Transverse colon (tissue), 3 donors: ENCODE results near the gene KCNJ5.
A peak's percentile ranks its signal among the peaks of the same experiment; 100 is the strongest.

Experiments
- CTCF ChIP-seq, 5 experiments: fragments of 200-600 bp in 3 of 5; fragments of 450-650 bp in 2 of 5; sonication (generic) in 3 of 5; IDR thresholded peaks; 1 replicate in 2 of 5; 2 replicates in 3 of 5; pipeline ENCODE4 v1.5.1; 2016 to 2017; ENCODE audit warnings: antibody characterized with exemption in 5 of 5, inconsistent platforms in 3 of 5, mild to moderate bottlenecking in 2 of 5, moderate library complexity in 1 of 5
- POLR2A ChIP-seq: fragments of 450-650 bp; IDR thresholded peaks from one replicate; pipeline ENCODE4 v1.6.1; 2016; ENCODE audit warnings: antibody characterized with exemption, mild to moderate bottlenecking, moderate library complexity

GRCh38 chr11:128886406-128887124 lies 4.6 kb upstream of the KCNJ5 start:
- TF ChIP-seq CTCF (IDR thresholded peaks at IDR 0.05) (peak in 1 of 5 experiments; percentile 14), POLR2A (no peak)
